ENCODE measurements around the gene CCR6. TPM values are rescaled to one million over a fixed set of nuclear protein-coding genes. Genes with fewer than 3 reads are reported as not detected.

CCR6 gene
- total RNA-seq, 6 donors from 2014 or later, result 0.34 to 1.9 (median 1.0) TPM; not detected in 3

DNA sequence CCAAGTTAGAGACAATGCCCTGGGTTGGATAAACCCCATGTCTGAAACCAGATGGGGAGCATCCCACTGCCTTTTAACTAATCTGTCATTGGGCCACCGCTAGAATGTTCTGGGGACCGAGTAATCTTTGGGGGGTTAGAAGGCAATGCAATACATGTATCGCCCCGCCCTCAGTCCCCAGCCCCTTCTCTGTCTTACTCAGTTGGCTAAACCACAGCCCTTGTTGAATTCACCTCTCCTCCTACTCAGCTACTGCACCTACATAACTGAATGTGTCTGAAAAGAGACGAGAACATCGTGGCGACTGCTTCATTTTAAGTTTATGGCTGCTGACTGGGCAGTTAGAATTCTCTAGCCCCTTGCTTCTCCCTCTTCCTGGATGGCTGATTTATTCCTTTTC, 15.1 kb upstream of the CCR6 start:
- Histone ChIP-seq H3K36me3 (no peaks in the 10 kb centered on the region), H3K27ac (no peak overlapping the region), H3K4me1 (no peaks in the 10 kb centered on the region), H3K9me3 (no peaks in the 10 kb centered on the region), H3K4me3 (no peak overlapping the region), H3K27me3 (no peaks in the 10 kb centered on the region)
- no peak for TF ChIP-seq POLR2AphosphoS5 (IDR thresholded peaks at IDR 0.05)
- no peak for TF ChIP-seq POLR2A (IDR thresholded peaks at IDR 0.05)
- no peak for TF ChIP-seq EP300 (IDR thresholded peaks at IDR 0.05)
- TF ChIP-seq, protein P1, sequence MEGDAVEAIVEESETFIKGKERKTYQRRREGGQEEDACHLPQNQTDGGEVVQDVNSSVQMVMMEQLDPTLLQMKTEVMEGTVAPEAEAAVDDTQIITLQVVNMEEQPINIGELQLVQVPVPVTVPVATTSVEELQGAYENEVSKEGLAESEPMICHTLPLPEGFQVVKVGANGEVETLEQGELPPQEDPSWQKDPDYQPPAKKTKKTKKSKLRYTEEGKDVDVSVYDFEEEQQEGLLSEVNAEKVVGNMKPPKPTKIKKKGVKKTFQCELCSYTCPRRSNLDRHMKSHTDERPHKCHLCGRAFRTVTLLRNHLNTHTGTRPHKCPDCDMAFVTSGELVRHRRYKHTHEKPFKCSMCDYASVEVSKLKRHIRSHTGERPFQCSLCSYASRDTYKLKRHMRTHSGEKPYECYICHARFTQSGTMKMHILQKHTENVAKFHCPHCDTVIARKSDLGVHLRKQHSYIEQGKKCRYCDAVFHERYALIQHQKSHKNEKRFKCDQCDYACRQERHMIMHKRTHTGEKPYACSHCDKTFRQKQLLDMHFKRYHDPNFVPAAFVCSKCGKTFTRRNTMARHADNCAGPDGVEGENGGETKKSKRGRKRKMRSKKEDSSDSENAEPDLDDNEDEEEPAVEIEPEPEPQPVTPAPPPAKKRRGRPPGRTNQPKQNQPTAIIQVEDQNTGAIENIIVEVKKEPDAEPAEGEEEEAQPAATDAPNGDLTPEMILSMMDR (IDR thresholded peaks at IDR 0.05), result no peak
- DNase-seq (no peak), ATAC-seq (ENCODE audit: low FRiP score in 2 of 2) (no peak)
- WGBS, 2 donors, result 80 to 83% methylated on average over 7 of the region's 7 CpGs

DNA sequence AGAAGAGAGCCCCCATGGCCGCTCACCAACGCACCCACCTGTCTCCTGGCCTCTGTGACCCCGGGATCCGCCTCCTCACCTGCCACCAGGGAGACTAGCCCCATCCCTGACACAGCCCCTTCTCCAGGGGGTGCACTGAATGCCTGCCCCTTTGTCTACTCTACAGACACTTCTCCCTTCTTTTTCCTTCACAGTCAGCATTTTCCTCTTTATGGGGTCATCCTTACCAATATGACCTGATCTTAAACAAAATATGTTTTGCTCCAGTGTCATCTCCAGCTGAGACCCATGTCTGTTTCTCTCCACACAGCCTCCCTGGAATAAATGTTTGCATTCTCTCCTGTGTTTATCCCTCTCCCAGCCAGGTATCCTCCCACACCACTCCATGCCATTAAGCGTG, 14.6 kb upstream of the CCR6 start:
- H3K4me3 ChIP-seq, result no peak overlapping the region
- no peaks in the 10 kb centered on the region for H3K9me3 ChIP-seq
- TF ChIP-seq, protein P1 (IDR thresholded peaks at IDR 0.05), result no peak
- TF ChIP-seq POLR2AphosphoS5 (IDR thresholded peaks at IDR 0.05), result no peak
- no peak for TF ChIP-seq EP300 (IDR thresholded peaks at IDR 0.05)
- no peak for TF ChIP-seq POLR2A (IDR thresholded peaks at IDR 0.05)
- H3K27ac ChIP-seq, result no peak overlapping the region
- no peak for DNase-seq
- H3K27me3 ChIP-seq, result no peaks in the 10 kb centered on the region
- H3K36me3 ChIP-seq, result no peaks in the 10 kb centered on the region
- ATAC-seq (ENCODE audit: low FRiP score in 2 of 2), result no peak
- no peaks in the 10 kb centered on the region for H3K4me1 ChIP-seq
- 94 to 97% methylated on average over 5 of the region's 5 CpGs for WGBS, 2 donors

DNA sequence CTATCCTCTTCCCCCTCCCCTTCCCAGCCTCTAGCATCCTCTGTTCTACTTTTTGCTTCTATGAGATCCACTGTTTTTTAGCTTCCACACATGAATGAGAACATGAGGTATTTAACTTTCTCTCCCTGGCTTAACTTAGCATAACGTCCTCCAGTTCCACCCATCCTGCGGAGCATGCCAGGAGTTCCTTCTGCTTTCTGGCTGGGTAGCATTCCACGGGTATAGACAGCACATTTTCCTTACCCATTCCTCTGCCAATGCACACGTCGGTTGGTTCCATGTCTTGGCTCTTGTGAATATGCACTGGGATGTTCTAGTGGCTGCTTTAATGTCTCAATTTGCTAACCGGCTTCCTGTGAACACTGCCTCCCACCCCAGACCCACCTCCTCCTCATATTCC, 13.2 kb upstream of the CCR6 start:
- WGBS, 2 donors, result 65 to 67% methylated on average over 6 of the region's 6 CpGs
- TF ChIP-seq, protein P1 (IDR thresholded peaks at IDR 0.05), result no peak
- TF ChIP-seq EP300 (IDR thresholded peaks at IDR 0.05) (no peak), POLR2A (IDR thresholded peaks at IDR 0.05) (no peak), POLR2AphosphoS5 (IDR thresholded peaks at IDR 0.05) (no peak)
- ATAC-seq (ENCODE audit: low FRiP score in 2 of 2), result no peak
- Histone ChIP-seq H3K27ac (no peak overlapping the region), H3K4me3 (no peak overlapping the region), H3K27me3 (no peaks in the 10 kb centered on the region), H3K36me3 (no peaks in the 10 kb centered on the region), H3K9me3 (no peaks in the 10 kb centered on the region), H3K4me1 (no peaks in the 10 kb centered on the region)
- no peak for DNase-seq

DNA sequence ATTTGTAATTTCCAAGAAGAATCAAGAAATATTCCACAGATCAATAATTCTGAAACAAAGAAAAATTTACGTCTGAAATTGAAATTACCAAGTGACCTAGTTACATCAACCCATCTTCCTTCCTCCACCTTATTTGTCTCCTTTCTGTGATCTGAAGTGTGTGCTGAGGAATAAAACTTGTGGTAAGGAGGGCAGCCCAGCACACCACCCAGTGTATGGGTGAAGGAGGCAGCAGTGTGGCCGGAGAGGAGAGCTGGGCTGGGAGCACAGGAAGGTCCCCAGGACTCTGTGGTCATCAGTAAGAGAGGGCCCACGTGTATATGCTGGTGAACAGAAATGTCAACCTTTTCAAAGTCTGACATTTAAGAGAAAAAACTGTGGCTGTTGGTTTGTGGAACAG, 11.3 kb upstream of the CCR6 start:
- DNase-seq (no peak), ATAC-seq (ENCODE audit: low FRiP score in 2 of 2) (no peak)
- H3K9me3 ChIP-seq, result no peaks in the 10 kb centered on the region
- no peaks in the 10 kb centered on the region for H3K4me1 ChIP-seq
- H3K36me3 ChIP-seq, result no peaks in the 10 kb centered on the region
- no peak for TF ChIP-seq POLR2AphosphoS5 (IDR thresholded peaks at IDR 0.05)
- TF ChIP-seq, protein P1 (IDR thresholded peaks at IDR 0.05), result no peak
- TF ChIP-seq EP300 (IDR thresholded peaks at IDR 0.05), result no peak
- no peak for TF ChIP-seq POLR2A (IDR thresholded peaks at IDR 0.05)
- no peak overlapping the region for H3K4me3 ChIP-seq
- H3K27me3 ChIP-seq, result no peaks in the 10 kb centered on the region
- 47 to 75% methylated on average over 3 of the region's 3 CpGs for WGBS, 2 donors
- H3K27ac ChIP-seq, result no peak overlapping the region

DNA sequence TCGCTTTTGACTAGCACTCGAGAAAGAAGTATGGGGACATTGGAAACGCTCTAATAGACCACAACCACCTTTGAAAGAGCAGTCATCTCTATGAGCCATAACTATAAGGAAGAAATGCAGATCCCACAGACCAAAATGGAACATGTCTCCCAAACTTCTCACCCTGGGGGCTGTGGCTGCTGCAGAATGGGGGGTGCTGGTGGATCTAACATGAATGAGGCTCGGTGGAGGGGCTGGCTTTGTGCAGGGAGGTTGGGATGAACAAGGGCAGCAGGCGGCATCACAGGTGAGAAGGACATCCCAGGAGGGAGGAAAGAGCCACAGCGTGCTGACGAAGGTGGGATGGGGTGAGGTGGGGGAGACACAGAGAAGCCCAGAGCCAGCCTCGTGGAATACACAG, 10.5 kb upstream of the CCR6 start:
- DNase-seq, result no peak
- 84% methylated on average over 8 of the region's 8 CpGs for WGBS, 2 donors

More for the DNA sequence above, 10.5 kb upstream of the CCR6 start:
- H3K27me3 ChIP-seq, result no peaks in the 10 kb centered on the region
- H3K36me3 ChIP-seq, result no peaks in the 10 kb centered on the region
- no peaks in the 10 kb centered on the region for H3K9me3 ChIP-seq
- H3K27ac ChIP-seq, result no peak overlapping the region
- TF ChIP-seq POLR2AphosphoS5 (IDR thresholded peaks at IDR 0.05) (no peak), EP300 (IDR thresholded peaks at IDR 0.05) (no peak), POLR2A (IDR thresholded peaks at IDR 0.05) (no peak)
- TF ChIP-seq, protein P1 (IDR thresholded peaks at IDR 0.05), result no peak
- no peak overlapping the region for H3K4me3 ChIP-seq
- ATAC-seq (ENCODE audit: low FRiP score in 2 of 2), result no peak
- no peaks in the 10 kb centered on the region for H3K4me1 ChIP-seq

Measured in upper lobe of left lung (tissue), 6 donors.